ENCODE measurements around the gene CPT2.

DNA sequence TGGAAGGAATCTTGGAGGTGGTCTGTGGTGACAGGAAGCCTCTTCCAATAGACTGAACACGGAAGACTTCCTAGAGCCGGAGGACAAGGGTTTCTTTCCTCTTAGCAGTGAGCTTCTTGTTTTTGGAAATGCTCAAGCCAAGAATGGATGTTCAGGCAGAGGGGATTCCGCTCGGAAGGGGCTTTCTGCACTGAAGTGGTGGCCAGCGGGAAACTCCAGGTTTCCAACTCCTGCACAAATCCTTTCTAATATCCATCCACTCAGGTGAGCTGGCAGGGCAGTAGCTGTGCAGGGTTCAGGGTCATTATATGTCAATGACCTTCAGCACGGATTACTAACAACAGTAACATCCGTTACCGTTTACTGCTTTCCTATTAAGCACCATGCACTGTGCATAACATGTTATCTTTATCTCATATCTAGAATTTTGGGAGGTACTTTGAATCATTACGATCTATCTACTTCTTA is 573 bp upstream of the CPT2 start:
- TF ChIP-seq, protein P1, sequence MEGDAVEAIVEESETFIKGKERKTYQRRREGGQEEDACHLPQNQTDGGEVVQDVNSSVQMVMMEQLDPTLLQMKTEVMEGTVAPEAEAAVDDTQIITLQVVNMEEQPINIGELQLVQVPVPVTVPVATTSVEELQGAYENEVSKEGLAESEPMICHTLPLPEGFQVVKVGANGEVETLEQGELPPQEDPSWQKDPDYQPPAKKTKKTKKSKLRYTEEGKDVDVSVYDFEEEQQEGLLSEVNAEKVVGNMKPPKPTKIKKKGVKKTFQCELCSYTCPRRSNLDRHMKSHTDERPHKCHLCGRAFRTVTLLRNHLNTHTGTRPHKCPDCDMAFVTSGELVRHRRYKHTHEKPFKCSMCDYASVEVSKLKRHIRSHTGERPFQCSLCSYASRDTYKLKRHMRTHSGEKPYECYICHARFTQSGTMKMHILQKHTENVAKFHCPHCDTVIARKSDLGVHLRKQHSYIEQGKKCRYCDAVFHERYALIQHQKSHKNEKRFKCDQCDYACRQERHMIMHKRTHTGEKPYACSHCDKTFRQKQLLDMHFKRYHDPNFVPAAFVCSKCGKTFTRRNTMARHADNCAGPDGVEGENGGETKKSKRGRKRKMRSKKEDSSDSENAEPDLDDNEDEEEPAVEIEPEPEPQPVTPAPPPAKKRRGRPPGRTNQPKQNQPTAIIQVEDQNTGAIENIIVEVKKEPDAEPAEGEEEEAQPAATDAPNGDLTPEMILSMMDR (conservative IDR thresholded peaks at IDR 0.05; ENCODE audit: low read depth, low read length), result no peak
- TF ChIP-seq EZH2 (IDR thresholded peaks at IDR 0.05; ENCODE audit: borderline replicate concordance, low read depth, low read length, poor library complexity, severe bottlenecking), result no peak
